Mesendoderm (in vitro differentiated cells): ENCODE results near the gene BAIAP2.

Source experiments
- DNase-seq: peaks from one replicate; pipeline ENCODE4 v3.0.0; 2013
- H2AK5ac ChIP-seq: 2 replicates; pipeline ENCODE4 v1.6.1; 2013; ENCODE audit warnings: low read length, inconsistent platforms
- H2BK120ac ChIP-seq: 2 replicates; pipeline ENCODE4 v1.6.1; 2013; ENCODE audit warnings: low read depth, mild to moderate bottlenecking, low read length, moderate library complexity, mixed read lengths
- H2BK15ac ChIP-seq: replicated peaks from 2 replicates; pipeline ENCODE4 v1.6.1; 2013; ENCODE audit warnings: low read depth, mild to moderate bottlenecking, moderate library complexity
- H2BK5ac ChIP-seq: 2 replicates; pipeline ENCODE4 v1.6.1; 2013; ENCODE audit warnings: low read length, inconsistent platforms
- H3K18ac ChIP-seq: 2 replicates; pipeline ENCODE4 v1.6.1; 2013; ENCODE audit warnings: mild to moderate bottlenecking, low read length, mixed read lengths
- H3K23ac ChIP-seq: one replicate; pipeline ENCODE4 v1.6.1; 2013; ENCODE audit warnings: low read length
- H3K27ac ChIP-seq: 2 replicates; pipeline ENCODE4 v1.5.1; 2013; ENCODE audit warnings: low read depth, mild to moderate bottlenecking, inconsistent platforms, low read length, moderate library complexity
- H3K27me3 ChIP-seq: 2 replicates; pipeline ENCODE4 v1.6.1; 2013; ENCODE audit warnings: low read length, control low read depth, mild to moderate bottlenecking, inconsistent platforms; ENCODE audit not compliant: insufficient read depth, poor library complexity
- H3K36me3 ChIP-seq: 2 replicates; pipeline ENCODE4 v1.6.1; 2013; ENCODE audit warnings: low read length, inconsistent platforms; ENCODE audit not compliant: control insufficient read depth, insufficient read depth
- H3K4ac ChIP-seq: one replicate; pipeline ENCODE4 v1.6.1; 2013; ENCODE audit warnings: low read depth, mild to moderate bottlenecking, low read length, moderate library complexity
- H3K4me1 ChIP-seq: 2 replicates; pipeline ENCODE4 v1.6.1; 2013; ENCODE audit warnings: low read depth, low read length, inconsistent platforms; ENCODE audit not compliant: control insufficient read depth
- H3K4me2 ChIP-seq: 2 replicates; pipeline ENCODE4 v1.6.1; 2013; ENCODE audit warnings: low read length
- H3K4me3 ChIP-seq: 2 replicates; pipeline ENCODE4 v1.5.1; 2013; ENCODE audit warnings: mild to moderate bottlenecking, low read length
- H3K56ac ChIP-seq: one replicate; pipeline ENCODE4 v1.6.1; 2013; ENCODE audit warnings: low read length
- H3K79me1 ChIP-seq: 2 replicates; pipeline ENCODE4 v1.6.1; 2013; ENCODE audit warnings: low read length, inconsistent platforms
- H3K79me2 ChIP-seq: 2 replicates; pipeline ENCODE4 v1.6.1; 2013; ENCODE audit warnings: mild to moderate bottlenecking, low read length; ENCODE audit not compliant: control insufficient read depth, insufficient read depth
- H3K9ac ChIP-seq: 2 replicates; pipeline ENCODE4 v1.6.1; 2013; ENCODE audit warnings: low read length, inconsistent platforms
- H4K5ac ChIP-seq: one replicate; pipeline ENCODE4 v1.6.1; 2013; ENCODE audit warnings: low read length
- H4K8ac ChIP-seq: one replicate; pipeline ENCODE4 v1.6.1; 2013; ENCODE audit warnings: low read depth, mild to moderate bottlenecking, control low read depth, low read length, moderate library complexity
- WGBS: extraction: QIAGEN DNeasy Blood & Tissue Kit; methylation state at CpG from one replicate; pipeline ENCODE4 v1.1.7; 2013; ENCODE audit warnings: low lambda C conversion rate, missing lambda C conversion rate; ENCODE audit not compliant: insufficient coverage; ENCODE audit errors: extremely low coverage; 5-methylcytosine and 5-hydroxymethylcytosine counted together

The BAIAP2 gene

DNA sequence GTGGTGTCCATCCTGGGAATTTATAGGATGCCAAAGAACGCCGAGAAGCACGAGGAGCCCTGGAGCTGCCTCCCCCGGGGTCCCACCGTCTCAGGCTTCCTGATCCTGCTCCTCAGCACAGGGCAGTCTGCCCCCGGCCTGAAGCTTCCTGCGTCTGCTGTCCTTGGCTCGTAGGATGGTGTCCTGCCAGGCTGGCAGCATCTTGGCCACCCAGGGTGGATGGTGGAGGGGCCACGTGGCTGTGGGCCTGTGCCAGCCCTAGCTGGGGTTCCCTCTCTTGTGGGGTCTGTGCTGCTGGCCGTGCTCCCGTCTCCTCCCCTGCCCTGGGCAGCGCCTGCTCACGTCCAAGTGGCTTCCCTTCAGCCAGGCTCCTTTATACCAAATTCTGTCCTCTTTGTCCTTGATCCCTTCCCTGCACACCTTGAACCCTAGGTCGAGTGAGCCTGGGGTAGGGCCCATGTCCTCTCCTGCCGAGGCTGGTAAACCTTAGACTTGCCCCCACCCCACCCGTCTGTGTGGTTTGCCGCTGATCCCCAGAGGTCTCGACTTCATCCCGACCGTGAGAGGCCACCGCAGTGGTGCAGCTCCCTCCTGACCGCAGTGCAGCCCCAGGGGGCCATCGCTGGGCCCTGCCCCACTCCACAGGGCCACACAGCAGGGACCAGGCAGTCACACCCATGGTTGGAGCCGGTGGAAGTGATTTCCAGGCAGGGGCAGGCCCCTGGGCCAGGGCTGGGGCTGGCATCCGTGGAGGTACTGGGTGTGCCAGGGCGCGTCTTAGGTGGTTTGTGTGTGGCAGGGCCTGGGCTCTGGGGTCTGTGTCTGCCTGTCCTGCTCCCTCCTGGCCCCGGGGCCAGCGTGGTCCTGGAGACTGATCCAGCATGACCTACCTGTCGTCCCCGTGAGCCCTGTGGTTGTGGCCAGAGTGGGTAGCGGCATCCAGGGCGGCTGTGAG is 46.5 kb downstream of the BAIAP2 start:
- H2BK120ac ChIP-seq, result no peak overlapping the region
- H3K23ac ChIP-seq, result no peak overlapping the region
- H3K4me1 ChIP-seq, result no peaks in the 10 kb centered on the region
- H4K8ac ChIP-seq, result no peak overlapping the region
- H3K18ac ChIP-seq, result no peak overlapping the region
- DNase-seq, result no peak
- H3K79me2 ChIP-seq, result no peaks in the 10 kb centered on the region
- H3K36me3 ChIP-seq, result no peaks in the 10 kb centered on the region
- H2AK5ac ChIP-seq, result no peak overlapping the region
- no peak overlapping the region for H2BK15ac ChIP-seq
- no peaks in the 10 kb centered on the region for H3K79me1 ChIP-seq
- no peak overlapping the region for H3K9ac ChIP-seq
- no peak overlapping the region for H3K56ac ChIP-seq
- WGBS, result no CpG with 5 or more reads among the region's 33 CpGs
- H3K27ac ChIP-seq, result no peak overlapping the region
- H2BK5ac ChIP-seq, result no peak overlapping the region
- no peaks in the 10 kb centered on the region for H3K27me3 ChIP-seq
- H3K4me3 ChIP-seq, result no peak overlapping the region
- no peak overlapping the region for H3K4me2 ChIP-seq
- no peak overlapping the region for H4K5ac ChIP-seq
- no peak overlapping the region for H3K4ac ChIP-seq

GRCh38 chr17:81082177-81083073 is 47.5 kb downstream of the BAIAP2 start:
- no peak overlapping the region for H2BK15ac ChIP-seq
- H3K56ac ChIP-seq, result no peak overlapping the region
- H3K9ac ChIP-seq, result no peak overlapping the region
- H3K18ac ChIP-seq, result no peak overlapping the region
- no peaks in the 10 kb centered on the region for H3K36me3 ChIP-seq
- H3K4ac ChIP-seq, result no peak overlapping the region
- no CpG with 5 or more reads among the region's 33 CpGs for whole genome bisulfite sequencing
- H2BK120ac ChIP-seq, result no peak overlapping the region
- H3K79me2 ChIP-seq, result no peaks in the 10 kb centered on the region
- no peak overlapping the region for H2BK5ac ChIP-seq
- no peaks in the 10 kb centered on the region for H3K4me1 ChIP-seq
- H4K5ac ChIP-seq, result no peak overlapping the region
- no peak overlapping the region for H2AK5ac ChIP-seq
- H3K79me1 ChIP-seq, result no peaks in the 10 kb centered on the region
- H3K4me2 ChIP-seq, result no peak overlapping the region
- no peak overlapping the region for H3K4me3 ChIP-seq
- no peaks in the 10 kb centered on the region for H3K27me3 ChIP-seq
- DNase-seq, result no peak
- no peak overlapping the region for H3K23ac ChIP-seq
- H3K27ac ChIP-seq, result no peak overlapping the region
- no peak overlapping the region for H4K8ac ChIP-seq

- Histone ChIP-seq H3K79me2 (no peaks in the 10 kb centered on the region), H2BK120ac (no peak overlapping the region), H3K4me2 (no peak overlapping the region), H3K9ac (no peak overlapping the region), H3K79me1 (no peaks in the 10 kb centered on the region), H3K23ac (no peak overlapping the region), H2BK5ac (no peak overlapping the region), H3K4ac (no peak overlapping the region), H3K4me3 (no peak overlapping the region), H2AK5ac (no peak overlapping the region), H3K36me3 (no peaks in the 10 kb centered on the region), H4K8ac (no peak overlapping the region), H3K27me3 (no peaks in the 10 kb centered on the region), H3K4me1 (no peaks in the 10 kb centered on the region), H3K56ac (no peak overlapping the region), H3K18ac (no peak overlapping the region), H3K27ac (no peak overlapping the region), H2BK15ac (no peak overlapping the region), H4K5ac (no peak overlapping the region)
- DNase-seq, result no peak
- no CpG with 5 or more reads among the region's 27 CpGs for WGBS
These were observed 48.3 kb downstream of the BAIAP2 start for GRCh38 chr17:81083125-81083765.

GRCh38 chr17:81084680-81085419 is 49.9 kb downstream of the BAIAP2 start:
- no peak overlapping the region for H2BK15ac ChIP-seq
- no peaks in the 10 kb centered on the region for H3K27me3 ChIP-seq
- H3K4ac ChIP-seq, result no peak overlapping the region
- DNase-seq, result no peak
- no peak overlapping the region for H2BK120ac ChIP-seq
- no peak overlapping the region for H3K18ac ChIP-seq
- no peak overlapping the region for H2AK5ac ChIP-seq
- no CpG with 5 or more reads among the region's 26 CpGs for WGBS
- no peak overlapping the region for H3K56ac ChIP-seq
- no peak overlapping the region for H3K23ac ChIP-seq
- no peak overlapping the region for H3K27ac ChIP-seq
- H3K4me3 ChIP-seq, result no peak overlapping the region
- no peaks in the 10 kb centered on the region for H3K79me2 ChIP-seq
- H3K4me2 ChIP-seq, result no peak overlapping the region
- no peak overlapping the region for H4K8ac ChIP-seq
- no peak overlapping the region for H2BK5ac ChIP-seq
- H3K9ac ChIP-seq, result no peak overlapping the region
- H3K4me1 ChIP-seq, result no peaks in the 10 kb centered on the region
- H4K5ac ChIP-seq, result no peak overlapping the region
- H3K79me1 ChIP-seq, result no peaks in the 10 kb centered on the region
- H3K36me3 ChIP-seq, result no peaks in the 10 kb centered on the region

DNA sequence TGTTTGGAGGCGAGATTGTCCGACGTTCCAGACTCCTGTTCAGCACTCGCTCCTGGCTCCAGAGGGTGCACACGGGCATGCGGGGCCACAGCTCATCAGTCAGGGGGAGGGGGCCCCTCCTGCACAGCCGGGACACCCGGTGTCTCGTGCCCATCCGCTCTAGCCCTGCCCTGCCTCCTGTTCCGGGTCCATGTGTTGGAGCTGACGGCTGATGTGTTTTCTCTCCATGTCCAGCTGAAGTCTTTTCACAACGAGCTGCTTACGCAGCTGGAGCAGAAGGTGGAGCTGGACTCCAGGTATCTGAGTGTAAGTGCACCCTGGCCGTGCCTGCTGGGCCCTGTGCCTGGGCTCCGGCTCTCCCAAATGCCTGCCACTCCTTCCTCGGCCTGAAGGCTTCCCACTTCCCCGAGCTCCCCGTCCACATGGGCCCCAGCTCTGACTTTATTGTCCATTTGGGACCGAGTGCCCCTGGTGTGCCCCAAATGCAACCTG is 50.5 kb downstream of the BAIAP2 start:
- no peak overlapping the region for H2BK5ac ChIP-seq
- H3K4me1 ChIP-seq, result peaks cover 4% of the 10 kb centered on the region
- H3K27me3 ChIP-seq, result no peaks in the 10 kb centered on the region
- no peak overlapping the region for H2BK120ac ChIP-seq
- no peak for DNase-seq
- H3K79me1 ChIP-seq, result no peaks in the 10 kb centered on the region
- H2AK5ac ChIP-seq, result no peak overlapping the region
- no peak overlapping the region for H2BK15ac ChIP-seq
- H3K4me3 ChIP-seq, result no peak overlapping the region
- no peak overlapping the region for H3K9ac ChIP-seq
- H3K4me2 ChIP-seq, result no peak overlapping the region
- no peak overlapping the region for H4K5ac ChIP-seq
- no peak overlapping the region for H3K18ac ChIP-seq
- H3K4ac ChIP-seq, result no peak overlapping the region
- H3K27ac ChIP-seq, result no peak overlapping the region
- no CpG with 5 or more reads among the region's 20 CpGs for WGBS
- H3K79me2 ChIP-seq, result no peaks in the 10 kb centered on the region
- no peak overlapping the region for H3K56ac ChIP-seq
- H3K36me3 ChIP-seq, result no peaks in the 10 kb centered on the region
- H4K8ac ChIP-seq, result no peak overlapping the region
- H3K23ac ChIP-seq, result no peak overlapping the region
